NCI-H345 treated with DMSO at 0.1 percent for 48 hours (cell line): Measurements from ENCODE around the gene C18orf63.
"Not testable (repeated sequence)": the region's sequence is repeated elsewhere in the genome, so short reads cannot be mapped to it uniquely, and the experiment has no call there.

Experiments used
- DNase-seq: peaks from one replicate; lab custom pipeline; 2025; ENCODE audit not compliant: unreplicated experiment; lab: John Stamatoyannopoulos, UW

C18orf63 gene

DNA sequence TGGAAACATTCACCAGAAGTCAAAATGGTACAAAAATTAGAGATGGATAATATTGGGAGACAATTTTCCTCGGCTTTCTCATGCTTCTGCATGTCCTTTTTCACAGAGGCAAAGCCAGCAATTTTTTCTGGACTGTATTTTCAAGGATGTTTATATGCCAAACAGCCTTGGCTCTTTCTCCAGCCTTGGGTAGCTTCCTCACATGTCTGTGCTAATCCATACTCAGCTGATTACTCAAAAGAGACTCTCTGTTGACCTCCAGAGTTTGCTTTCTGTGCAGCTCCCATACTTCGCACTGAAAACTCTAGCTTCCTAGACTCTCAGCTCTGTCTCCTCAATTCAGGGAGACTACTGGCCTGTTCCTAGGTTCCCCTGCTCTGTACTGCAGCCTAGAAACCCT, 10.6 kb downstream of the C18orf63 start:
- DNase-seq: no peak

- DNase-seq: not testable (repeated sequence)
Measured at GRCh38 chr18:74326791-74327190, 11.2 kb downstream of the C18orf63 start.

- no peak for DNase-seq
Measured at GRCh38 chr18:74328206-74328605, 12.6 kb downstream of the C18orf63 start.

- DNase-seq: no peak
Measured at GRCh38 chr18:74329688-74330205, 14.1 kb downstream of the C18orf63 start.

DNA sequence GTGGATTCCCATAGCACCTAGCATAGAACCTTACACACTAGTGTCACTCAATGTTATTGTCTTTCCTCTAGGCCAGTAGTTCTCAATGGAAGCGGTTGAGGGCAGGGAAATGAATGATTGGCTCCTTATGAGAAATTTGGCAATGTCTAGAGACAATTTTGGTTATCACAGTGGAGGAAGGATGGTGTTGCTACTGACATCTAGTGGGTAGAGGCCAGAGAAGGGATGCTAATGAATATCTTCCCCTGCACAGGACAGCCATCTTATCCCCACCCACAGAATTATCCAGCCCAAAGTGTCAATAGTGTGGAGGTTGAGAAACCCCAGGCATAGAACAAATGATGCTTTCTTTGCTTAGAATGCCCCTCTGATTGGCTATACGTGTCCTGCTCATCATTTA, 15.8 kb downstream of the C18orf63 start:
- no peak for DNase-seq

- no peak for DNase-seq
Measured at GRCh38 chr18:74333091-74333490, 17.5 kb downstream of the C18orf63 start.

DNA sequence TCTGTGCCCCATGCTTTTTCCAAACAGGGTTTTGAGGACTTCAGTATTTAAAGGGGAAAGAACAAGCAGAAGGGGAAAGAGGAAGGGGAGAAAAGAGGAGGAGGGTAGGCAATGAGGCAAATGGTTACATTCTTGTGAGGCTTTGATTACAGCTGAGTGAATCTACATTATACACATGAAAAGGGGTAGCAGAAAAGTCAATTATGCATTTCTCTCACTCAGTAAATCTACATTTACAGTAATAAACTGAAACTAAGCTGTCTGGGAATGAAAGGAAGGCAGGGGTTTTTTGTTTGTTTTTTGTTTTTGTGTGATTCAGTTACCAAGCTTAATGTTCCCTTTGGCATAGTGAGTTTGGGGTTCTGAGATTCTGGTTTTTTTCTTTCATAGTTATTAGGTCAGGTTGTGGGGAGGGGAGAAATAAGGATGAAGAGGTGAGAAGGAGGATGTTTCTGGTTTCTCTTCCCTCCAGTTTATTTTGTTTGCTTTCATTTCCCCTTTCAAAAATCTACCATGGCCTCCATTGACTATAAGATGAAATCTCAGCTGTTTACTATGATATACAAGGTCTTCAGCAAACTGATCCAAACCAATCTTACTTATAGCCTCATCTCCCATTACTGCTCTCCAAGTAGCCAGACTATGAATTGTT, 18.7 kb downstream of the C18orf63 start:
- DNase-seq: no peak

GRCh38 chr18:74336656-74337055, 21.0 kb downstream of the C18orf63 start:
- no peak for DNase-seq

- DNase-seq: no peak
Measured at GRCh38 chr18:74337155-74337911, 21.7 kb downstream of the C18orf63 start.

DNA sequence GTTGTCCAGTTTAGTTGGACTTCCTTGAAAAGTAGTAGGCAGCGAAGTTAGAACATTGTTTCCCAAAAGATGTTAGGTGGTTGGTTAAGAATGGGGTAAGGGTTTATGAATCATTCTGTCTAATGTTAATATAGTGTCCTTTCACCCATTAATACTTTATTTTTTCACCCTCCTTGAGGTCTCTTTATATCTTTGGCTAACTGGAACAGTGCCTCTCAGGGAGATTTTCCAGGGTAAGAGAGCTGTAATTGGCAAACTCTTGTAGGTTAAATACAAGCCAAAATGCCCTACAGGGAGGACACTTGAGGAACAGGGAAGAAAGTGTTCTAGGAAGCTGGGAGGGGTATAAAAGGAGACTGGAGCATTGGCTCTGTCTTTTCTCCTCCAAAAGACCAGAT, 22.3 kb downstream of the C18orf63 start:
- DNase-seq: no peak

GRCh38 chr18:74342416-74343043, 26.9 kb downstream of the C18orf63 start:
- peak; percentile 3 for DNase-seq

DNA sequence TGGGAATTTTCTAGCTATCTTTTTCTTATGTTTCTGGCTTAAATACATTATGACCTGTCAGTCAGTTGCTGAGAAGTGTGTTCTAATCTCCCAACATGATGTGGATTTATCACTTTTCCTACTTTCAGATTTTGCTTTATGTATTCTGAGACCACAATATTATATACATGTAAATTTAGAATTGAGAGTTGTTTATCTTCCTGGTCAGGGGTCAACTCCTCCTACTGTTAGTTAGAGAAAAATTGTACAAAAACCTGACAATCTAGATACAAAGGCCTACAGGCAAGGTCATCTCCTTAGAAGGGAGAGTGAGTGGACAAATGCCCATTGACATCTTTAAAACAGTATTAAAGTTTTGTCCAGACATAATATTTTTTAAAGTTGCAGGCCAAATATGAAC, 30.6 kb downstream of the C18orf63 start:
- no peak for DNase-seq

DNA sequence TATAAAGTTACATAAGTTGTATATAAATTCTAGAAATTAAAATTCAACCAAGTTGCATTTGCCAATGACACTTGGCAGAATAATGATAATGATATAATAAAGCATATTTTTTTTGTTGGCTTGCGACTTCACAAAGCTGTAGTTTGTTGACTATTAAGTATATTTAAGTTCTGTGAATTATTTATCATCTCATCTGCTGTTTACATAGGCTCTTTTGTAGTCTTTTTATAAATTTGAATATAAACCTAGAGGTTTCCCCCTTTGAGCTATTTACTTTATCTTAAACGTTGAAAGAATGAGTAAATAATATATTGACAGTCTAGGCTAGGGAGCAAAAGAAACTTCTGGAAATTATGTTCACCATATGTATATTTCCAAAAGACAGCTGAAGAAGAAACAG, 32.9 kb downstream of the C18orf63 start:
- DNase-seq: no peak

DNA sequence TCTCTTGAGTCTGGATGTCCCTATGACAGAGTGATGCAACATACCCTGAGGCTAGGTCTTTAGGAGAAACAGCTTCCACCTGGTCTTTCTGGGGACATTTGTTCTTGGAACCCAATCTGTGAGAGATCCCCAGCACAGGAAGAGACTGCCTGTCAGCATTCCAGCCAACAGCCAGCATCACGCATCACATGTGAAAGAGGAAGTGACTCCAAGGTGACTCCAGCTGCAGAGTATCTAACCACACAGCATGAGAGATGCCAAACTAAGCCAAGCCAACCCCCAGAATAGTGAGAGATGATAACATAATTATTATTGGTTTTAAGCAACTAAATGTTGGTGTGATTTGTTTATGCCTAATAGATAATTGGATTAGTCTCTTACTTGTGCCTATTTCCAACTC, 35.7 kb downstream of the C18orf63 start:
- no peak for DNase-seq

DNA sequence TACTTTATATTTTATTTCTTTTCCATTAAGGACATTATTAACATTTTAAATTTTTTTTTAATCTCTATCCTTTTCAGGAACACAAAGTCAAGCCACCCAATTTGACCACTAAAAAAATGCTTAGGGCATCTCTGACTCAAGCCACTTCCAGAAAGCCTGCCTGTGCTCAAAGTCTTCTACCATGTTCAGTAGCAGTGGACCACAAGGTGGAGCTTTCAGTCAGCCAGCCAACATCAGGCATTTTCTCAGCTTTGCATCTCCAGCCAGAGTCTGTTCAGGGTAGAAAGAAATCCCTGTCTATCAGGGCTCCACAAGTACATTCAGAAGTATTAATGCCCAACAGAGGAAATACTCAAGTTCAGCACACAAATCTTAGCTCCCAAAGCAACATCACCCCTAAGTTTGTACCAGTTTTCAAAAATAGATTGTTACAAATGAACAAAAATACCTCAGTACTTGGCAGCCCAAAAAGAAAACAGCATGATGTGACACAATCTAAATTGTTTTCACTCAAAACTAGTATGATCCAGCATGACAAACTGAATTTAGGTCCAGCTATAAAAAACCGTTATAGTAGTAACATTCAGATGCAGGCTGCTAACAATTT, 37.6 kb downstream of the C18orf63 start:
- DNase-seq: peak; percentile 65

- DNase-seq: no peak
Measured at GRCh38 chr18:74356959-74357358, 41.3 kb downstream of the C18orf63 start.

DNA sequence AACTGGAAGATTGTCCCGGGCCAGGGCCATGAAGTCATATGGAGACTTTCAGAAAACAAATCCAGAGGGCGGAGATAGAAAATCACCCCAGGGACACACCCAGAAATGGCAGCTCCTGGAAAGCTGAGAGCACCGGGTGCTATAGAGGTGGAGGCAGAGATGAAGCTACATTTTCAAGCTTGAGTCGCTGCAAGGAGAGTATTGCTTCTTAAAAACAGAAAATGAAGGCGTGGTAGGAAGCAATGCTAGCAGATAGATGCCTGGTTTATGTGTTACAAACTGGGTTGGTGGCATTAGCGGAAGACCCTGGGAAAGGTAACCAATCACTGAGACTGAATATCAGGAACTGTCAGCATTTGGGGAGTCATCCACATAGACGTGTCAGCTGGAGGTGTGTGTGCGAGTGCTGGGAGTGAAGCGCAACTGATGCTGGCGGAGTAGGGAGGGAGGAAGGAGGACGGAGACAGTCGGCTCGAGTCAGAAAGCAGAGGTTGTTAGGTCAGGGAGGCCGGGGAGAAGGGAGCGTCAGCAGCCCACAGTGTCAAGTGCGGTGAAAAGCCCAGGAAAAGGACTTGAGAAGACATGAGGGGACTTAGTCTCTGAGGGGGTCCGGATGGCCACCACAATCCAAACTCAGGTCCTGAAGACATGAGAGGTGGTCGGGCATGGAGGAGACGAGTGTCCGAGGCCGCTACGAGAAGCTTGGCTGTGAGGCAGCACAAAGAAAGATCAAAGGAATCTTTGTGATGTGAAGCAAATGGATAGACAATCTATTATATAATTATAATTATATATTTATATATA, 45.4 kb downstream of the C18orf63 start:
- no peak for DNase-seq

GRCh38 chr18:74367905-74368304, 52.3 kb downstream of the C18orf63 start:
- no peak for DNase-seq

- DNase-seq: no peak
Measured at GRCh38 chr18:74368901-74369705, 53.5 kb downstream of the C18orf63 start.

- no peak for DNase-seq
Measured at GRCh38 chr18:74370115-74370514, 54.5 kb downstream of the C18orf63 start.
